ENCODE measurements around the gene STN1.

Gene STN1

GRCh38 chr10:103928784-103929183 lies 10.8 kb upstream of the STN1 start:
- no peak for DNase-seq (ENCODE audit: low read depth)

GRCh38 chr10:103926722-103927319 lies 8.8 kb upstream of the STN1 start:
- DNase-seq (ENCODE audit: low read depth), result no peak

- DNase-seq (ENCODE audit: low read depth), result no peak
Observed at GRCh38 chr10:103925591-103925990, 7.6 kb upstream of the STN1 start.

- DNase-seq (ENCODE audit: low read depth), result no peak
Observed at GRCh38 chr10:103923502-103923901, 5.5 kb upstream of the STN1 start.

- no peak for DNase-seq (ENCODE audit: low read depth)
Observed at GRCh38 chr10:103922659-103923058, 4.7 kb upstream of the STN1 start.

- no peak for DNase-seq (ENCODE audit: low read depth)
Observed at GRCh38 chr10:103921750-103922195, 3.8 kb upstream of the STN1 start.

- no peak for DNase-seq (ENCODE audit: low read depth)
Observed at GRCh38 chr10:103921248-103921647, 3.3 kb upstream of the STN1 start.

GRCh38 chr10:103919648-103920025 lies 1.7 kb upstream of the STN1 start:
- DNase-seq (ENCODE audit: low read depth), result no peak

- DNase-seq (ENCODE audit: low read depth), result no peak
Observed at GRCh38 chr10:103917302-103918052, 507 bp downstream of the STN1 start.

- no peak for DNase-seq (ENCODE audit: low read depth)
Observed at GRCh38 chr10:103916876-103917275, 1.1 kb downstream of the STN1 start.

GRCh38 chr10:103916254-103916653 lies 1.7 kb downstream of the STN1 start:
- DNase-seq (ENCODE audit: low read depth), result no peak

- DNase-seq (ENCODE audit: low read depth), result no peak
Observed at GRCh38 chr10:103915796-103916195, 2.2 kb downstream of the STN1 start.

- DNase-seq (ENCODE audit: low read depth), result no peak
Observed at GRCh38 chr10:103912759-103913158, 5.2 kb downstream of the STN1 start.

- DNase-seq (ENCODE audit: low read depth), result no peak
Observed at GRCh38 chr10:103911021-103911459, 6.9 kb downstream of the STN1 start.

- no peak for DNase-seq (ENCODE audit: low read depth)
Observed at GRCh38 chr10:103910442-103911012, 7.5 kb downstream of the STN1 start.

- DNase-seq (ENCODE audit: low read depth), result no peak
Observed at GRCh38 chr10:103905441-103905840, 12.5 kb downstream of the STN1 start.

- no peak for DNase-seq (ENCODE audit: low read depth)
Observed at GRCh38 chr10:103901299-103901698, 16.7 kb downstream of the STN1 start.

GRCh38 chr10:103899312-103899711 lies 18.7 kb downstream of the STN1 start:
- DNase-seq (ENCODE audit: low read depth), result no peak

- DNase-seq (ENCODE audit: low read depth), result no peak
Observed at GRCh38 chr10:103897241-103897774, 20.7 kb downstream of the STN1 start.

GRCh38 chr10:103896225-103896624 lies 21.8 kb downstream of the STN1 start:
- no peak for DNase-seq (ENCODE audit: low read depth)

- DNase-seq (ENCODE audit: low read depth), result peak; percentile 74
Observed at GRCh38 chr10:103895411-103896186, 22.4 kb downstream of the STN1 start.

- DNase-seq (ENCODE audit: low read depth), result no peak
Observed at GRCh38 chr10:103894441-103894864, 23.5 kb downstream of the STN1 start.

Data from HS-5 (cell line).